Activated CD4-positive, alpha-beta T cell treated with anti-CD3 and anti-CD28 coated beads, Interleukin-2, amount 50 U/mL, for 4 hours (primary cell): ENCODE data around the gene CLDN6.
"Not testable (repeated sequence)": the region's sequence is repeated elsewhere in the genome, so short reads cannot be mapped to it uniquely, and the experiment has no call there.

Experiments
- DNase-seq, 2 experiments: peaks; one replicate each; pipeline ENCODE4 v3.0.0-alpha.2; 2020

CLDN6 gene

GRCh38 chr16:3017794-3018506 lies at the start of gene CLDN6:
Gene CLDN6, minus strand, starts transcription at chr16:3018183. Its CDS starts 2,162 bp downstream, at chr16:3016021.
- no peak for DNase-seq

- DNase-seq = no peak
Observed at GRCh38 chr16:3066440-3066748, 48.4 kb upstream of the CLDN6 start.

GRCh38 chr16:3065742-3066439 lies 47.9 kb upstream of the CLDN6 start:
- peak in 1 of 2 experiments; percentile 39 for DNase-seq

GRCh38 chr16:3065069-3065741 lies 47.2 kb upstream of the CLDN6 start, which contains the start of gene IL32:
Gene IL32, plus strand, starts transcription at chr16:3065640. Its CDS starts 172 bp downstream, at chr16:3065812.
- DNase-seq = peak; percentile 72

DNA sequence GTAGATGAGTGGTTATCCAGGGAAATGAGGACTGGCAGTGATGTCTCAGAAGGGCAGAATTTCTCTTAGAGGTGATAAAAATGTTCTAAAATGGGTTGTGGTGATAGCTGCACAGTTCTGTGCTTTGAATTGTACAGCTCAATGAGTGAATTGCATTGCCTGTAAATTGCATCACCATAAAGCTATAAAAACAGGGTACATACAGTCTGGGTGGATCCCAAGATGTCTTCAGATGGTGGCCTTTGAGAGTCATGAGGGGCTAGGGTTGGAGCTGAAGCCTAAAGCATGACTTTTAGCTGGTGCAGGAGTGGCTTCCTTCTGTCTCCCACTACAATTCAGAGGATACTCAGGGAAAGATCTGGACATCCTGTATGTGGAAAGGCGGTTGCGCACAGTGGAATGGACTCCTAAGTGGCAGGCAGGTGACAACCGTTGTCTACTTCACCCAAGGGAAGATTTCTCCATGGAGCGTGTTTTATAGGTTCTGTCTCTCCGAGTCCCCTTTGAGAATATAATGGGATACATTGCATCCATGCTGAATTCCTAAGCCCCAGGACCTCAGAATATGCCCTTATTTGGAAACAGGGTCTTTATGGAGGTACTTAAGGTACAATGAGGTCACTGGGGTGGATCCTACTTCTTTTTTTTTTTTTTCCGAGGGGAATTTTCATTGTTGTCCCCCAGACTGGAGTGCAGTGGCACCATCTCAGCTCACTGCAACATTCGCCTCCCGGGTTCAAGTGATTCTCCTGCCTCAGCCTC lies 45.8 kb upstream of the CLDN6 start:
- no peak for DNase-seq

DNA sequence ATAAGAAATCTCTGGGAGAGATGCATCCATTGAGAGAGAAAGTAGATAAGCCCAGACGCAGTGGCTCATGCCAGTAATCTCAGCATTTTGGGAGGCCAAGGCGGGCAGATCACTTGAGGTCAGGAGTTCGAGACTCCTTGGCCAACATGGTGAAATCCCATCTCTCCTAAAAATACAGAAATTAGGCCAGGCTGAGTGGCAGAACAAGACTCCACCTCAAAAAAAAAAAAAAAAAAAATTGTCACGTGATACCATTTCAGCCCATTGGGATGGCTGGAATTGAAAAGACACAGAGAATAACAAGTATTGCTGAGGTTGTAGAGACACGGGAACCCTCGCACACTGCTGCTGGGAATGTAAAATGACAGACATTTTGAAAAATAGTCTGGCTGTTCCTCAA lies 44.6 kb upstream of the CLDN6 start:
- no peak for DNase-seq

DNA sequence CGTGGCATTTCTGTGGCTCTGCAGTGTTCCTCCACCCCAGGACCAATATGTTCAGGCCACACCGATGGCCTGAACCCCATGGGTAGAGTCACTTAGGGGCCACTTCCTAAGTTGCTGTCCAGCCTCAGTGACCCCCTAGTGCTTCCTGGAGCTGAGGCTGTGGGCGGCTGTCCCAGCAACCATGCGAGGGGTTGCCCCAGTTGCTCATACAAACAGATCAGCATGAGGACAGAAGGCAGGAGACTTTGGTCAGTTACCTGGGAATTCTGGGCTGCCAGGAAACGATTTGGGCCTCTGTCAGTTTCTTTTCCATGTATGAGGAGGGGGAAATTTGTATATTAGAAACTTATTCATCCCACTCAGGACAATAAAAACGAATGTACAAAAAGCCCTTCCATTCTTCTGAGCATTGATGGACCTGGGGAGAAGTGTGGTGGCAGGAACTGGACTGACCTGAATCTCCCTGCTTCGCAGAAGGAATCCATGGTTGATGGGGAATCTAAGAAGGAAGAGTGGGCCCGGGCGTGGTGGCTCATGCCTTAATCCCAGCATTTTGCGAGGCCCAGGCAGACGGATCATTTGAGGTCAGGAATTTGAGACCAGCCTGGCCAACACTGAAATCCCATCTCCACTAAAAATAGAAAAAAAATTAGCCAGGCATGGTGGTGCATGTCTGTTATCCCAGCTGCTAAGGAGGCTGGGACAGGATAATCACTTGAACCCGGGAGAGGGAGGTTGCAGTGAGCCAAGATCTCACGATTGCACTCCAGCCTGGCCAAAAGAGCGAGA lies 42.5 kb upstream of the CLDN6 start:
- DNase-seq = no peak

- no peak for DNase-seq
Observed at GRCh38 chr16:3059723-3060242, 41.8 kb upstream of the CLDN6 start.

DNA sequence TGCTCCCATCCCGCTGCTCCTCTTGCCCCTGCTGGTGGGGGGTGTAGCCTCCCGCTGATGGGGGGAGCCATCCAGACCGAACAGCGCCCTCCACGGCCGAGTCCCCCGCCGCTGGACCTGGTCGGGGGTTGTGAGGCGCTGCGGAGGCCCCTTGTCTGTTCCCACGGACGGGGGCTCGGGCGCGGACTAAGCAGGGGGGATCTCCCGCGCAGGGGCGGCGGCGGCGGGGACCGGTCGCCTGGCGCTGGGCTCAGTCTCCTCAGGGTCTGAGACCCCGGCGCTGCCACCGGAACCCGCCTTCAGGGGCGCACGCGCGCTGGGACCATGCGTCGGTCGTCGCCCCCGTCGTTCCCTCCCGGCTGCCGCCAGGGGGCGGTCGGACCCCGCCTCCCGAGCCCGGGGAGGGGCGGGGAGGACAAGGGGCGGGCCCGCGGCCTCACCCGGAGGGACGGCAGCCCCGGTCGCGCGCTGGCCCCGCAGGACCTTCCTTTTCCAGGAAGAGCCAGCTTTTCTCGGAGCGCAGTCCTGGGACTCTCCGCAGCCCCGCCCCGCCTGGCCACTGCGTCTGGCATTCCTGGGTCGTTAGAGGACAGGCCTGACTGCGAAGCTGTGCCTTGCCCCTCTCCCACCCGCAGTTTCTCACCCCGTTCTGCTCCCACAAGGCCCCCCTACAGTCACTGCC lies 41.2 kb upstream of the CLDN6 start:
- DNase-seq = peak; percentile 78 to 80

GRCh38 chr16:3058139-3059030 lies 40.4 kb upstream of the CLDN6 start:
- peak in 1 of 2 experiments; percentile 46 for DNase-seq

GRCh38 chr16:3057181-3058138 lies 39.5 kb upstream of the CLDN6 start:
- no peak for DNase-seq

GRCh38 chr16:3056336-3057180 lies 38.6 kb upstream of the CLDN6 start:
- no peak for DNase-seq

DNA sequence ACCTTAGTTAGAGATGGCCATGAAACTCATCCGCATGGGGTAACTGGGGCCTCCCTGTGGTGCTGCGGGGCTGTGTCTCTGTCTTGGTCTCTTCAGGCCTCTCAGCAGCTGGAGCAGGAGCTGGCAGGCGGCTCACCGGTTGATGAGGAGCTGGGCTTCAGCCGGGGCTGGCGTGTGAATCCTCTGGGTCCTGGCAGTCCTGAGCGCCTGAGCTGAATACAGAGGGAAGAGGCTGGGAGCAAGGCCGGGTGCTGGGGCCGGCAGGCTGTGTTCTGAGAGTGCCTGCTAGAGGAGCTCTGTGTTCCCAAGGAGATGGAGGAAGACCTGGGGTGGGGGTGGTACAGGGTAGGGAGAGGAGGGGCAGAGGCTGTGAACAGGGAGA lies 37.7 kb upstream of the CLDN6 start:
- not testable (repeated sequence) for DNase-seq

GRCh38 chr16:3054965-3055733 lies 37.2 kb upstream of the CLDN6 start:
- no peak for DNase-seq

DNA sequence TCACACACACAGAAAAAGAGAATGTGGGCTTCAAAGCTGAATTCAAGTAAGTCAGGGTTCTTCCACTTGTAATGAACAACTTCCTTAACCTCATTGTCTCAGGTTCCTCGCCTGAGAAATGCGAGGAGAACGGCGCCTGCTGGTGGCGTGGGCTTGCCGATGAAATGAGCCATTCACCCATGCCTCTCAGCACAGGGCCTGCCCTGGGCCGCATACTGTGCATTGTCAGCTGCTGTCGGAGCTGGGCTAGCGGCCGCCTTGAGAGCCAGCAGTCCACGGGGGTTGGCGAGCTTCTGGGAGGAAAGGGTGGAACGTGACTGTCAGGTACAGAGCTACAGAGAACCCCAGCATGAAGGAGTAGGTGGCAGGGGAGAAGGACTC lies 35.3 kb upstream of the CLDN6 start:
- not testable (repeated sequence) for DNase-seq

DNA sequence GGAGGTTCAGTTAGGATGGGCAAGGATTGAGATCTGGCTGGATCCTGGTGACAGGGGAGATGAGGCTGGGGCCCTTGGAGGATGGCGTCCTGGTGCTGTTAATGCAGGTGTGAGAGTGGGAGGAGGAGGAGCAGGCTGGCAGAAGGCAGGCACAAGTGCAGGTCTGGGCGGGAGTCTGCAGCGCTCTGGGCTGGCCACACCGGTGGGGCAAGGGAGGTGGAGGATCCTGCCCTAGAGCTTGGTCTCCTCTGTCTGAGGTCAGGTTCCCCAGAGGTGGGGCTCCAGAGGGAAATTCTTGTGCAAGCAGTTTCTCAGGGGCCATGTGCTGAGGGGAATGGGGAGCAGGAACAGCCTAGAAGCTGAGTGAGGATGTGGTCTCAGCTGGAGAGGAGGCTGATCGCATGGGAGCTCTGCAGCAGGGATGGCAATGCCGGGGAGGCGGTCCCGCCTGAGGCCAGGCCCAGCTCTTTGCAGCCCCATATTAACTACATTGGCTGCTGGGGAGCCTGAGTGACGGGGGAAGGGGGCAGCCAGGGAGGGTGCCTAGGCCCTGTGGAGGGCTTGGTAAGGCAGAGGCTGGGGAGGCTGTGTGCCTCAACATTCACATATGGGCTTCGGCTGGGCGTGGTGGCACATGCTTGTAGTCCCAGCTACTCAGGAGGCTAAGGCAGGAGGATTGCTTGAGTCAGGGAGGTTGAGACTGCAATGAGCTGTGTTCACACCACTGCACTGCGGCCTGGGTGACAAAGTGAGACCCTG lies 34.8 kb upstream of the CLDN6 start:
- not testable (repeated sequence) for DNase-seq

DNA sequence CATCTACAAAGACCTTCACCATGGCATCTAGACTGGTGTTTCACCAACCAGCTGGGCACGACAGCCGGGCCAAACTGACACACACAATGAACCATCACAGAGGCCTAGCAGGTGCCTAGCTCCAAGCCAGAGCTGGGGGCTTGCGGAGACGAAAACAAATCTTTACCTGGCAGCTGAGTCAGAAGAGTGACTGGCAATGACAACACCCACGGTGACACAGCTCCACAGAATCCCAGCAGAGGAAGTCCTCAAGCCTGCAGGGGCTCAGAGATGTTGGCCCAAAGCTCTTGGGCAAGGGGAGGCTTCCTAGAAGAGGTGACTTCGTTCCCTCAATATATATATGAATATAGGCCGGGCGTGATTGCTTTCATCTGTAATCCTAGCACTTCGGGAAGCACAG lies 33.5 kb upstream of the CLDN6 start:
- no peak for DNase-seq
